Hematopoietic multipotent progenitor cell treated with erythropoietin and hydrocortisone succinate and interleukin-3 and kit ligand, for 15 days (in vitro differentiated cells): ENCODE data around the gene EYS.
"Not testable (repeated sequence)": the region's sequence is repeated elsewhere in the genome, so short reads cannot be mapped to it uniquely, and the experiment has no call there.

Experiments used
- DNase-seq: peaks from one replicate; pipeline ENCODE4 v3.0.0-alpha.2; 2015; ENCODE audit warnings: low spot score

EYS gene

GRCh38 chr6:63816401-63816981 is 1890.5 kb downstream of the EYS start:
- DNase-seq, result no peak

DNA sequence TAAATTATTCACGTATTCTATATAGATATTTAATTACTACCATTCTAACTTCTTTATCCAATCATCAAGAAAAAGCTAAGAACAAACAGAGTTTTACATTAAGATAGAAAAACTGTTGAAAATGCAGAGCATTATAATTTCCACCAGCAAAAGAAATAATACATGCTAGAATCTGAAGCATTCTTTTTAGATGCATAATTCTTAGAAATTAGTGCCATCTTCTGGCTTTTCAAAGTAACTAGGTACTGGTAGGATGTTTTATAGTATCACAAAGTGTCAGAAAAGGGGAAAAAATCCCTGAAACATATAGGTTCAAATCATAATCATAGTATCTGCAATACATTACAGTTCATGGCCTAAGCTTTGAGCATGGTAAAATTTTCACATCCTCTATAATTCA is 1892.6 kb downstream of the EYS start:
- no peak for DNase-seq

- DNase-seq, result no peak
Observed at GRCh38 chr6:63813566-63814120, 1893.4 kb downstream of the EYS start.

DNA sequence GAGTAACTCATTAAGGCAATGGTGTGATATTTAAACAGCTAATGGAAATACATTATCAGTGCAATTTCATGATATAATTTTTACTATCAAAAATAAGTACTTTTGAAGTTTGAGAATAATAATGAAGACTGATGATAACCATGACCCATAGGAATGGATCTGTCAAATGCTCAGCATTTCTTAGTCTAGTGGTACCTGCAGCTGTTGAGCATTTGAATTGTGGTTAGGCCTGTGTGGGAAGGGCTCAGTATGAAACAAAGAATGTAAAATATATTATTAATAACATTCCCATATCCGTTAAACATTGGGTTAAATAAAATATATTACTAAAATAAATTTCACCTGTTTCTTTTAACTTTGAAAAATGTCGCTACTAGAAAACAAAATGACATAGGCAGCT is 1898.5 kb downstream of the EYS start:
- DNase-seq, result no peak

DNA sequence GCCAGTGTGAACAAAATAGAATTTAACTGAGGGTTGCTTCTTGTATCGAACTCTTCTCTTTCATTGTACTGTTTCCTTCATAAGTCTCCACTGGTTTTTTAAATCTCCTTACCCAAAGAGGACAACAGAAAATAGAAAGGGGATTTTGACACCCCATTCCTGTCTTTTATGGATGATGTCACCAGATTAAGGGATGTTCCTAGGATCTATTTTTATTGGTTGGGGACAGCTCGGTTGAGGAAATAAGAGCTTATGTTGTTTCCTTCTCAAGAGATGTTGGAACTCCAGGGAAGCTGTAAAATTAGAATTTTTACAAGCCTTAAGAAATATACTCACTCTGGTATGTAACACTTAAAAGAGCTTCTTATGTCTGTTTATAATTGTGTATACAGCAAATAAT is 1900.0 kb downstream of the EYS start:
- no peak for DNase-seq

GRCh38 chr6:63806573-63806913 is 1900.5 kb downstream of the EYS start:
- DNase-seq, result no peak

DNA sequence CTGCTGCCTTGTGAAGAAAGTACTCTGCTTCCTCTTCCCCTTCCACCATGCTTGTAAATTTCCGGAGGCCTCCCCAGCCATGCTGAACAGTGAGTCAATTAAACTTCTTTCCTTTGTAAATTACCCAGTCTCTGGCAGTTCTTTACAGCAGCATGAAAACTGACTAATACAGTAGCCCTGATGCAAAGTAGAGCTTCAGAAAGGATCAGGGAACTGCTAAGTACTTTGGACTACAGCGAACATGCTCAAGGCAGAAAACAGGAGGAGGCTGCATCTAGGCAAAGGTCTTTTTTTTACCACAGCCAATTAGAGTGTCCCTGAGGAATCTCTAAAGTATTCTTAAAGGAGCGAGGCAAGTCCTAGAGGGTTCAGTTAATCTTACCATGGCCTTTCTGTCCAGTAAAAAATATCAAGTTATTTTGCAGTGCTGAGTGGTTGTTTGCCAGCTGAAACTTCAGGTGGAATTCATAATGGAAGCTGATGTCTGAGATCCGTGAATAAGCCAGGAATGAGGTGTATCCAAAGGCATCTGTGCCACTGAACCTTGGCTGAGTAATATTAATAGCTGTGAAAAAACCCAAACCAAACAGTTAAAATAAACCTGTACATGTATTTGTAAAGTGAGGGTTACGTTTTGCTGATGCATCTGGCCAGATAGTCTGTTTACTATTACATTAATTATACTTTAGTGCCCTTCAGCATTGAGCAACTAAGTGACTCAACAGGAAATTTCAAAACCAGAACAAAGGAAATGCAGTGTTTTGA is 1901.0 kb downstream of the EYS start:
- DNase-seq, result no peak

DNA sequence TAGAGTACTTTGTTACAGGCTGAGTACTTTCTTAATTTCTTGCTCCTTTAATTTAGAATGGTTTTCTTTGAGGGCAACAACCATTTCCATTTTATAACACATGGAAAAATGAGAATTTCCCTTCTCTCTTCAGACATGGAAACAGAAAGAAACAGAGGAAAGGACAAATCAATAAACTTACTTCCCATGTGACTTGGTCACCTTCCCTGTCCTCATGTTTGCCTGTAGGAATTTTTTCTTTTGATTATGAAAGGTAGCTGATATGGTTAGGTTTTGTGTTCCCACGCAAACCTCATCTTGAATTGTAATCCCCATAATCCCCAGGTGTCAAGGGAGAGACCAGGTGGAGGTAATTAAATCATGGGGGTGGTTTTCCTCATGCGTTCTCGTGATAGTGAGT is 1901.7 kb downstream of the EYS start:
- no peak for DNase-seq

DNA sequence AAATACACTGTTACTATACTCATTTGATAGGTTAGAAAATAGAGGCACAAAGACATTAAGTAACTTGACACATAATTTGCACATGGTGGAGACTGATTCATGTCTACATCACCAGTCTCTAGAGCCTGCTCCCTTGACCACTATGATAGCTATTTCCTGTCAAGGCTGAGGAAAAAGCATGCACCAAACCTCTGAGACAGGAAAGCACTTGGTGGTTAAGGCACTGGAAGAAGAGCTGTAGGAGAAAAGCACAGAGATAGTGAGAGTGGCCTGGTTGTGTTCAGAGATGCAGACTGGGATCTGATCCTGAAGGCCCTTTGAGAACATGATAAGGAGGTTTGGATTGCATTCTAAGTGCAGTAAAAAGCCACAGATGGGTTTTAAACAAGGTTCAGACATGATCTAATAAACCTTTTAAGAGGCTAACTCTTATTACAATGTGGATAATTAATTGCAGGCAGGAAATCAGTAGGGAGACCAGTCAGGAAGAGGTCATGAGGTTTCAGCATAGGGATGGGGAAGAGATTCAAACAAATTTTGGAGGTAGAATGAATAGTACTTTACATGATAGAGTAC is 1902.6 kb downstream of the EYS start:
- no peak for DNase-seq

DNA sequence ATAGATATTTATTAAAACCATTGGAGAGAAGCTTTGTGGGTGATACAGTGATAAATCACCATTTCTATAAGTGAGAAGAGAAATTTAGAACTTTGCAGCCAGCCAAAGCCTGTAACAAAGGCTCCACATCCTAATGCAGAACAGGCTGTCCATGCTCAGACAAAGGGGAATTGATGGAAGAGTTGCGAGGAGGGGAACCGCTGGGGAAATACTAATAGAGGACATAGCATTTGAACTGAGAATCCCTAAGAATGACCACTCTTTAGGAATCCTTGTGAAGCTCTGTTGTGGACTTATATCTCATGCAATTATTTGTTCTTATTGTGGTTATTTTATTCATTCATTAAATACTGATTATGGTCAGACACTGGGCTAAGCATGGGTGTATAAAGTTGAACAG is 1903.7 kb downstream of the EYS start:
- no peak for DNase-seq

DNA sequence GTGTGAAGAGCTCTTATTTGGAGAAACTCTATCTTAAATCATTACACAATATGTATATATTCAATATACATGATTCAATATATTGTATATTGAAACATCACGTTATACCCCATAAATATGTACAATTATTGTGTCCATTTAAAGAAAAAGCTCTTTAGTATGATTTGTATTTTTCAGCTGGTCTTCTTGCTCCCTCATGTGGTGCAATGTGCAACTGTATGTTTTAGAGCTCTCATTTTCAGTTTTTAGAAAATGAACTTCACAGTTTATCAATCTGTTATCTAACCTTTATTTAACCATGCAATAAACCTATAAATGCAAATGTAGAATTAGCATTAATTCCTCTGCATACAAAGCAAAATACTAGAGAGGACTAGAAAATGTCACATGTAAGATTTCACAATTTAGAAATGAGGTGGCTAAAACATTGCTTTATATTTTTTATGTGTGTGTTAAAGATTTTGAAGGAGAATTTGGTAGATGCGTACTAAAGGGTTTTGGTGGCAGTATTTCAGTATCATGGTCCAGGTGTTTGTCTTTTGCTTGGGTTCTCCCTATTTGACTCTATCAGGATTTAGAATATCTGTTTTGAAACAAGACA is 1904.3 kb downstream of the EYS start:
- no peak for DNase-seq

DNA sequence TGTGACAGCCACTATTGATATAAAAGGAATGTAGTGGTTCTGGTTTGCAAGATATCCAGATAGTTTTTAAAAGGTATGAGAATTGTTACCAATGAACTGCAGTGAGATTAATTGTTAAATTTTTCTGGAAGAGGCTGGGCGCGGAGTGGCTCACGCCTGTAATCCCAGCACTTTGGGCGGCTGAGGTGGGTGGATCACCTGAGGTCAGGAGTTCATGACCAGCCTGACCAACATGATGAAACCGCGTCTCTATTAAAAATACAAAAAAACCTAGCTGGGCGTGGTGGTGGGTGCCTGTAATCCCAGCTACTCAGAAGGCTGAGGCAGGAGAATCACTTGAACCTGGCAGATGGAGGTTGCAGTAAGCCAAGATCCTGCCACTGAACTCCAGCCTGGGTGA is 1906.6 kb downstream of the EYS start:
- DNase-seq, result not testable (repeated sequence)

DNA sequence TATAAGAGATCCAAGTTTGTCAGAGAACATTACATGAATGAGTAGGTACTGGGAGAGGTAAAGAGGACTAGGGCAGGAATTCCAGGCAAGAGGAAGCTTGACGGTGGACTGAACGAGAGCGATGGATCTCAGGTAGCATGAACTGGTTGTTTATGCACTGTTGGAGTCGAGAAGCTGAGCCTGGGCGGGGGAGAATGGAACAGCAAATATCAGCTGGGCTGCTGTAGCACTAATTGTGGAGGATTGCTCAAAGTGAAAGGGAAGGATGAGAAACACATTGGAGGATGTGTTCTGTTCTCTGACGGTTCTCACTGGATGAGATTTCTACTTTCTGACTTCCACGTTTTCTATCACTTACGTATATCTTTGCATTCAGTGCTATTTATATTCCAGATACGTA is 1907.2 kb downstream of the EYS start:
- DNase-seq, result no peak

DNA sequence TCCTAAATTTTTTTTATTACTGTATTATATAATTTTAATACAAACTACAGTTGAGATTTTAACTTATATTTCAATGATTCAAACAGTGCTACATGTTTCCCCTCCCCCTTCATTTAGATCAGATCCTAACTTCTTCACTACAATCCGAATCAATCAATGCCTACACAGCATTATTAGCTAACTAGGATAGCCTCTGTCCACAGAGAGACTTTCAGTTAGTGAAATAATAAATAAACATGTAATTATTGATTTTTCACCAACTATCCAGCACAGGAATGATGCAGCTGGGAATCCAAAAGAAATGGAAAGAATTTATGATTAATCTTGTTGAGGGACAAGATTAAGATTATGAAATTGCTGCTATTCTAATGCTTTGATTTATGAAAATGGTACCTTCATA is 1907.7 kb downstream of the EYS start:
- DNase-seq, result no peak

- DNase-seq, result no peak
Observed at GRCh38 chr6:63798378-63798777, 1908.6 kb downstream of the EYS start.

GRCh38 chr6:63797721-63798120 is 1909.3 kb downstream of the EYS start:
- DNase-seq, result no peak

DNA sequence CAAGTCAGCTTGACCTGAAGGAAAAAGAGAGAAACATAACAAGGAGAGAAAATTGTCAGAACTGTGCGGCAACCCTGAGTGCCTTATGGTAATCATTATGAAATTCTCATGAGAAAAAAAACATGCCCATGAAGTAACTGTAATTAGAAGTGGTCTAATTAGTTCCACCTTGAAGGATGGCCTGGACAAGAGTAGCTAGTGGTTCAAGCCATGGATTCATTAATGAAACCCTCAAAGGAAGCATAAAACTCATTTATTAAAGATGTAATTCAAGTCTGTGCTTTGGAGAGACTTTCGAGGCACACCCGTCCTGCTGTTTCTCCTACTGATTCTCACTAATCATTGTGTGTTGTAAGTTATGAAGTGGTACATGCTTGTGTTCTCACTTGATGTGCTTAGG is 1911.2 kb downstream of the EYS start:
- DNase-seq, result no peak

- no peak for DNase-seq
Observed at GRCh38 chr6:63795006-63795405, 1912.0 kb downstream of the EYS start.

- DNase-seq, result no peak
Observed at GRCh38 chr6:63793465-63794137, 1913.4 kb downstream of the EYS start.

GRCh38 chr6:63792736-63793464 is 1914.1 kb downstream of the EYS start:
- no peak for DNase-seq

- DNase-seq, result no peak
Observed at GRCh38 chr6:63790334-63790733, 1916.7 kb downstream of the EYS start.

DNA sequence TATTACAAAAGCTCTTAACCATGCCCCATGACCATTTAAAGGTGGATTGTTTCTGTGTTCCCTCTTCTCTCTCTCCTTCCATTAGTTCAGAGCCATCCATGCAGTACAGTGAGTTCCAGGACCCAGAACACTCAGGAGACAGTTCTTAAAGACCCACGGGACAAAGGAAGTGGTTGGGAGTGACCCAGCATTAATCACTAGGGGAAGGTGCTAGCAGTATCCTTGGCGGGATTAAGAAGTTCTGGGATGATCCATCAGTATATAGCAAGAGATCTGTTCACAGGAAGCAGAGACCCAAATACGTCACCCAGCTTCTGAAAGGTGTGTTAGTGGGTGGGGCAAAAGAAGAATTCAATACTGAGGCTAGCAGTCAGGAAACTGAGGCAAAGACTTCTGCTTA is 1917.3 kb downstream of the EYS start:
- no peak for DNase-seq
